Ovary (tissue), 9 donors: ENCODE data around the gene CAMK1. TPM values are rescaled to one million over a fixed set of nuclear protein-coding genes. Genes with fewer than 3 reads are reported as not detected.

Source experiments
- polyA plus RNA-seq, 2 donors: library from polyadenylated mRNA; stranded (reverse); fragments of 200-250 nt in 1 of 2; fragments of 350-450 nt in 1 of 2; fragmentation: Illumina TruSeq in 1 of 2; extraction: RNeasy Lipid Tissue Mini Kit (QIAGEN cat#74804) in 1 of 2; gene quantifications; one replicate each; pipeline ENCODE4 v1.2.3, GENCODE V29; 2013 to 2014
- total RNA-seq, 7 donors: library from RNA; depleted of rRNA in 2 of 7; stranded (reverse); fragments of >200 nt in 2 of 7; fragmentation: NEBNext Ultra II Directional in 3 of 7; extraction: Animal tissue kit (Norgen Biotek cat#: 25700) in 3 of 7; gene quantifications; one replicate each; pipeline versions ENCODE4 v1.1.0 to v1.2.4, GENCODE V29; 2016 to 2023
- donor health status: DM: no; HTN: no; CAD: no; lungs with moderate emphysema.
- donor health status: DM: no; HTN: no; CAD: no.
- donor health status: Bipolar disorder and iron deficiency.
- donor health status: DM: yes; HTN: yes; CAD: no.
- donor health status: DM: no; HTN: no; CAD: no.
- donor health status: DM: yes; HTN: yes; CAD: no.

CAMK1 gene
- total and polyA plus RNA-seq, 9 donors: 34.8 to 67.3 (median 46.6) TPM

Other genes starting within 250 kb of the CAMK1 start
- gene LHFPL4, start 216.1 kb downstream of the CAMK1 start, total RNA-seq: under 1 TPM in 2 of 7 donors, not detected in 5; 0.05 to 0.51 TPM
- not detected for gene LHFPL4, start 216.1 kb downstream of the CAMK1 start, polyA plus RNA-seq
- 10 to 100 TPM; 18.0 to 27.2 (median 23.9) TPM for gene MTMR14, start 120.4 kb downstream of the CAMK1 start, total RNA-seq
- 10 to 100 TPM; 22.7 to 29.2 TPM for gene MTMR14, start 120.4 kb downstream of the CAMK1 start, polyA plus RNA-seq
- not detected for gene CPNE9, start 66.1 kb downstream of the CAMK1 start, total RNA-seq
- under 1 TPM in 1 of 2 donors, not detected in 1; 0.07 TPM for gene CPNE9, start 66.1 kb downstream of the CAMK1 start, polyA plus RNA-seq
- gene BRPF1, start 38.2 kb downstream of the CAMK1 start, total RNA-seq: 10 to 100 TPM; 11.7 to 26.4 (median 23.1) TPM
- gene BRPF1, start 38.2 kb downstream of the CAMK1 start, polyA plus RNA-seq: 10 to 100 TPM in 1 of 2 donors, 1 to 10 TPM in 1; 7.2 to 12.1 TPM
- 10 to 100 TPM; 16.8 to 54.3 (median 31.5) TPM for gene OGG1, start 20.0 kb downstream of the CAMK1 start, total RNA-seq
- 10 to 100 TPM; 28.1 to 28.9 TPM for gene OGG1, start 20.0 kb downstream of the CAMK1 start, polyA plus RNA-seq
- 10 to 100 TPM; 49.4 to 77.9 (median 67.4) TPM for gene TADA3, start 22.5 kb upstream of the CAMK1 start, total RNA-seq
- gene TADA3, start 22.5 kb upstream of the CAMK1 start, polyA plus RNA-seq: 10 to 100 TPM; 45.5 to 49.5 TPM
- 100 to 1,000 TPM in 3 of 7 donors, 10 to 100 TPM in 4; 58.3 to 123 (median 85.1) TPM for gene ARPC4, start 23.1 kb upstream of the CAMK1 start, total RNA-seq
- gene ARPC4, start 23.1 kb upstream of the CAMK1 start, polyA plus RNA-seq: 100 to 1,000 TPM in 1 of 2 donors, 10 to 100 TPM in 1; 75.2 to 189 TPM
- 10 to 100 TPM; 53.4 to 94.4 (median 65.1) TPM for gene TTLL3, start 40.3 kb upstream of the CAMK1 start, total RNA-seq
- gene TTLL3, start 40.3 kb upstream of the CAMK1 start, polyA plus RNA-seq: 10 to 100 TPM; 43.0 to 62.0 TPM
- gene RPUSD3, start 74.1 kb upstream of the CAMK1 start, total RNA-seq: 10 to 100 TPM; 23.3 to 32.2 (median 26.9) TPM
- 10 to 100 TPM; 19.4 to 21.5 TPM for gene RPUSD3, start 74.1 kb upstream of the CAMK1 start, polyA plus RNA-seq
- gene CIDEC, start 110.3 kb upstream of the CAMK1 start, total RNA-seq: 1 to 10 TPM in 2 of 7 donors, under 1 TPM in 1, not detected in 4; 0.23 to 3.0 (median 1.2) TPM
- gene CIDEC, start 110.3 kb upstream of the CAMK1 start, polyA plus RNA-seq: 1 to 10 TPM in 1 of 2 donors, not detected in 1; 1.4 TPM
- 10 to 100 TPM; 25.7 to 39.9 (median 31.6) TPM for gene JAGN1, start 120.7 kb upstream of the CAMK1 start, total RNA-seq
- 10 to 100 TPM; 36.2 to 54.0 TPM for gene JAGN1, start 120.7 kb upstream of the CAMK1 start, polyA plus RNA-seq
- gene IL17RE, start 132.9 kb upstream of the CAMK1 start, total RNA-seq: 1 to 10 TPM in 6 of 7 donors, under 1 TPM in 1; 0.48 to 3.6 (median 1.3) TPM
- 1 to 10 TPM; 1.1 to 2.0 TPM for gene IL17RE, start 132.9 kb upstream of the CAMK1 start, polyA plus RNA-seq
- gene IL17RC, start 147.2 kb upstream of the CAMK1 start, total RNA-seq: 10 to 100 TPM; 24.0 to 46.5 (median 37.4) TPM
- 10 to 100 TPM; 14.2 to 34.1 TPM for gene IL17RC, start 147.2 kb upstream of the CAMK1 start, polyA plus RNA-seq
- 10 to 100 TPM; 11.2 to 35.2 (median 29.0) TPM for gene CRELD1, start 163.9 kb upstream of the CAMK1 start, total RNA-seq
- 10 to 100 TPM; 18.3 to 31.8 TPM for gene CRELD1, start 163.9 kb upstream of the CAMK1 start, polyA plus RNA-seq
- gene PRRT3, start 182.5 kb upstream of the CAMK1 start, total RNA-seq: 1 to 10 TPM; 1.4 to 6.0 (median 2.6) TPM
- 1 to 10 TPM; 1.0 TPM for gene PRRT3, start 182.5 kb upstream of the CAMK1 start, polyA plus RNA-seq
- 10 to 100 TPM; 21.3 to 45.2 (median 28.4) TPM for gene EMC3, start 216.9 kb upstream of the CAMK1 start, total RNA-seq
- 100 to 1,000 TPM in 1 of 2 donors, 10 to 100 TPM in 1; 46.0 to 108 TPM for gene EMC3, start 216.9 kb upstream of the CAMK1 start, polyA plus RNA-seq